Measurements from ENCODE around the gene GPSM1. TPM values are rescaled to one million over a fixed set of nuclear protein-coding genes. Genes with fewer than 3 reads are reported as not detected.

Gene GPSM1
- total and polyA plus RNA-seq, 9 of the 15 experiments (the other 6 are each of a cell fraction or from before 2014, with no cell fraction given), result 0.04 to 14.2 (median 3.1) TPM

- TF ChIP-seq MGA (IDR thresholded peaks at IDR 0.05) (no peak), ZNF764 (CRISPR knock-in tag; IDR thresholded peaks at IDR 0.05; ENCODE audit: low read depth) (no peak), ZNF75A (CRISPR knock-in tag; IDR thresholded peaks at IDR 0.05) (no peak), ZBTB26 (CRISPR knock-in tag; IDR thresholded peaks at IDR 0.05) (0 out of 2 replicates have a peak, but pooled peaks have one; percentile 49), GABPB1 (CRISPR knock-in tag; IDR thresholded peaks at IDR 0.05) (no peak), ELK3 (CRISPR knock-in tag; IDR thresholded peaks at IDR 0.05) (no peak), EZH2 (IDR thresholded peaks at IDR 0.05; ENCODE audit: borderline replicate concordance, low read depth, low read length) (no peak), ZNF280B (CRISPR knock-in tag; IDR thresholded peaks at IDR 0.05) (no peak), ADNP (tag; IDR thresholded peaks at IDR 0.05) (no peak)
Measured at GRCh38 chr9:136283291-136284235, 43.8 kb upstream of the GPSM1 start (continued).

All from K562 (cell line).